Skin of body (tissue), 2 donors: Measurements from ENCODE around the gene C4orf51. TPM values are rescaled to one million over a fixed set of nuclear protein-coding genes. Genes with fewer than 3 reads are reported as not detected.

Source experiments
- DNase-seq: peaks from one replicate; lab custom pipeline; 2025; lab: John Stamatoyannopoulos, UW
- total RNA-seq: library from RNA; depleted of rRNA; stranded (reverse); fragments of >200 nt; gene quantifications from one replicate; pipeline ENCODE4 v1.2.3, GENCODE V29; 2014

Gene C4orf51
- total RNA-seq, 1 donor from 2014 or later: not detected

- no peak for DNase-seq
These were observed 76.3 kb downstream of the C4orf51 start for GRCh38 chr4:145756244-145756643.

- no peak for DNase-seq
These were observed 77.2 kb downstream of the C4orf51 start for GRCh38 chr4:145757188-145757587.

GRCh38 chr4:145760176-145760575, 80.2 kb downstream of the C4orf51 start:
- no peak for DNase-seq

GRCh38 chr4:145760961-145761929, 81.3 kb downstream of the C4orf51 start:
- DNase-seq: no peak

- no peak for DNase-seq
These were observed 82.8 kb downstream of the C4orf51 start for GRCh38 chr4:145762719-145763118.

GRCh38 chr4:145763399-145763798, 83.5 kb downstream of the C4orf51 start:
- no peak for DNase-seq

GRCh38 chr4:145766273-145766672, 86.3 kb downstream of the C4orf51 start:
- DNase-seq: no peak

GRCh38 chr4:145769450-145770037, 89.6 kb downstream of the C4orf51 start:
- no peak for DNase-seq

GRCh38 chr4:145770124-145770523, 90.2 kb downstream of the C4orf51 start:
- no peak for DNase-seq

GRCh38 chr4:145772347-145772746, 92.4 kb downstream of the C4orf51 start:
- DNase-seq: no peak

GRCh38 chr4:145773581-145774234, 93.8 kb downstream of the C4orf51 start:
- no peak for DNase-seq

GRCh38 chr4:145774473-145774872, 94.5 kb downstream of the C4orf51 start:
- DNase-seq: no peak

- DNase-seq: no peak
These were observed 95.5 kb downstream of the C4orf51 start for GRCh38 chr4:145775406-145775805.

GRCh38 chr4:145776208-145776607, 96.3 kb downstream of the C4orf51 start:
- DNase-seq: no peak

- DNase-seq: no peak
These were observed 99.4 kb downstream of the C4orf51 start for GRCh38 chr4:145779319-145779801.

- no peak for DNase-seq
These were observed 101.4 kb downstream of the C4orf51 start for GRCh38 chr4:145781351-145781750.

Other genes starting within 250 kb of the C4orf51 start
- 50.1 TPM for gene SMAD1, start 198.3 kb upstream of the C4orf51 start, total RNA-seq
- gene MMAA, start 60.8 kb upstream of the C4orf51 start, total RNA-seq: 6.1 TPM